Kidney (tissue), 22 donors: ENCODE measurements around the gene CREB1. TPM values are rescaled to one million over a fixed set of nuclear protein-coding genes. Genes with fewer than 3 reads are reported as not detected.

Experiments
- DNase-seq, 5 donors: peaks; one replicate each; pipeline ENCODE4 v3.0.0-alpha.2; 2013 to 2020
- FAIRE-seq: peaks from 2 replicates; lab custom pipeline; 2012; peaks lifted over from hg19 to GRCh38; lab: Jason Lieb, UNC
- H3K27ac ChIP-seq, 2 donors: one replicate each; pipeline ENCODE4 v1.7.0; 2013; ENCODE audit warnings: low read depth in 2 of 2, low read length in 2 of 2, inconsistent platforms in 1 of 2
- H3K27me3 ChIP-seq: one replicate; pipeline ENCODE4 v1.7.1; 2013; ENCODE audit warnings: low read length, inconsistent platforms; ENCODE audit not compliant: control insufficient read depth, insufficient read depth
- H3K36me3 ChIP-seq, 3 donors: one replicate each; pipeline versions ENCODE4 v1.7.0 to v1.7.1; 2013; ENCODE audit warnings: low read length in 3 of 3, control low read depth in 1 of 3, inconsistent platforms in 1 of 3; ENCODE audit not compliant: insufficient read depth in 3 of 3, control insufficient read depth in 2 of 3
- H3K4me1 ChIP-seq, 3 donors: one replicate each; pipeline versions ENCODE4 v1.7.0 to v1.7.1; 2013; ENCODE audit warnings: low read length in 3 of 3, inconsistent platforms in 1 of 3, low read depth in 1 of 3; ENCODE audit not compliant: control insufficient read depth in 2 of 3, insufficient read depth in 2 of 3
- H3K4me3 ChIP-seq, 3 donors: one replicate each; pipeline versions ENCODE4 v1.7.0 to v1.8.1; 2013; ENCODE audit warnings: low read length in 3 of 3, control low read depth in 1 of 3, inconsistent platforms in 1 of 3
- H3K9ac ChIP-seq, 3 donors: one replicate each; pipeline versions ENCODE4 v1.7.0 to v1.7.1; 2013; ENCODE audit warnings: low read length in 3 of 3, control low read depth in 1 of 3, inconsistent platforms in 1 of 3
- H3K9me3 ChIP-seq, 3 donors: one replicate each; pipeline versions ENCODE4 v1.7.0 to v1.7.1; 2013; ENCODE audit warnings: low read length in 3 of 3, control low read depth in 1 of 3, inconsistent platforms in 1 of 3; ENCODE audit not compliant: control insufficient read depth in 2 of 3, insufficient read depth in 1 of 3
- intact Hi-C: fragments of 100-400 bp; cut with DNase I; formaldehyde crosslinking; loops from one replicate; pipeline ENCODE4 v1.11.1; 2022
- long read RNA-seq, 10 donors: library from polyadenylated mRNA in 1 of 10; unstranded in 1 of 10; transcript quantifications; one replicate each; pipeline ENCODE4 v2.0.0 and lab custom pipeline, GENCODE V29; 2021 to 2026
- polyA plus RNA-seq: library from polyadenylated mRNA; stranded (reverse); fragments of 350-450 nt; fragmentation: Illumina TruSeq; extraction: RNeasy Lipid Tissue Mini Kit (QIAGEN cat#74804); gene quantifications from one replicate; pipeline ENCODE4 v1.2.3, GENCODE V29; 2014; ENCODE audit warnings: low read depth, low replicate concordance; ENCODE audit not compliant: insufficient read depth
- total RNA-seq: library from RNA; stranded (reverse); fragmentation: NEBNext Ultra II Directional; extraction: Animal tissue kit (Norgen Biotek cat#: 25700); gene quantifications from one replicate; pipeline ENCODE4 v1.2.1, GENCODE V29; 2021
- TF ChIP-seq, protein P1 (sequence below): IDR thresholded peaks from 3 replicates; pipeline ENCODE4 v1.5.1; 2012; ENCODE audit warnings: mild to moderate bottlenecking, moderate library complexity, borderline replicate concordance; ENCODE audit not compliant: insufficient read depth; ENCODE audit errors: extremely low read depth
- donor health status: control.
- donor health status: control.
- donor health status: control.
- donor health status: control.
- donor health status: control.
- donor health status: DM: yes; HTN: yes; CAD: no.
- donor health status: Normal renal cell carcinoma (clear cell type).

Gene CREB1
- 63.8 TPM for total RNA-seq
- polyA plus RNA-seq: 8.9 TPM
- long read RNA-seq, donor 1, full-length matches to known transcripts: 11 of 16 reads
- long read RNA-seq, donor 1, partial matches to known transcripts: 5 of 16 reads
- long read RNA-seq, donor 1, other reads (novel, unspliced or antisense): 0 of 16 reads
- long read RNA-seq, donor 2, full-length matches to known transcripts: 4 of 19 reads
- long read RNA-seq, donor 2, partial matches to known transcripts: 15 of 19 reads
- long read RNA-seq, donor 2, other reads (novel, unspliced or antisense): 0 of 19 reads
- long read RNA-seq, donor 3, full-length matches to known transcripts: 9 of 14 reads
- long read RNA-seq, donor 3, partial matches to known transcripts: 5 of 14 reads
- long read RNA-seq, donor 3, other reads (novel, unspliced or antisense): 0 of 14 reads
- long read RNA-seq, donor 4, full-length matches to known transcripts: 8 of 8 reads
- long read RNA-seq, donor 4, partial matches to known transcripts: 0 of 8 reads
- long read RNA-seq, donor 4, other reads (novel, unspliced or antisense): 0 of 8 reads
- long read RNA-seq, donor 5, full-length matches to known transcripts: 1 of 1 reads
- long read RNA-seq, donor 5, partial matches to known transcripts: 0 of 1 reads
- long read RNA-seq, donor 5, other reads (novel, unspliced or antisense): 0 of 1 reads
- long read RNA-seq, donor 6, full-length matches to known transcripts: 5 of 10 reads
- long read RNA-seq, donor 6, partial matches to known transcripts: 5 of 10 reads
- long read RNA-seq, donor 6, other reads (novel, unspliced or antisense): 0 of 10 reads
- long read RNA-seq, donor 7, full-length matches to known transcripts: 29 of 41 reads
- long read RNA-seq, donor 7, partial matches to known transcripts: 3 of 41 reads
- long read RNA-seq, donor 7, other reads (novel, unspliced or antisense): 9 of 41 reads
- long read RNA-seq, donor 8, full-length matches to known transcripts: 6 of 11 reads
- long read RNA-seq, donor 8, partial matches to known transcripts: 5 of 11 reads
- long read RNA-seq, donor 8, other reads (novel, unspliced or antisense): 0 of 11 reads
- long read RNA-seq, donor 9, full-length matches to known transcripts: 6 of 6 reads
- long read RNA-seq, donor 9, partial matches to known transcripts: 0 of 6 reads
- long read RNA-seq, donor 9, other reads (novel, unspliced or antisense): 0 of 6 reads
- long read RNA-seq, donor 10, full-length matches to known transcripts: 3 of 8 reads
- long read RNA-seq, donor 10, partial matches to known transcripts: 5 of 8 reads
- long read RNA-seq, donor 10, other reads (novel, unspliced or antisense): 0 of 8 reads

DNA sequence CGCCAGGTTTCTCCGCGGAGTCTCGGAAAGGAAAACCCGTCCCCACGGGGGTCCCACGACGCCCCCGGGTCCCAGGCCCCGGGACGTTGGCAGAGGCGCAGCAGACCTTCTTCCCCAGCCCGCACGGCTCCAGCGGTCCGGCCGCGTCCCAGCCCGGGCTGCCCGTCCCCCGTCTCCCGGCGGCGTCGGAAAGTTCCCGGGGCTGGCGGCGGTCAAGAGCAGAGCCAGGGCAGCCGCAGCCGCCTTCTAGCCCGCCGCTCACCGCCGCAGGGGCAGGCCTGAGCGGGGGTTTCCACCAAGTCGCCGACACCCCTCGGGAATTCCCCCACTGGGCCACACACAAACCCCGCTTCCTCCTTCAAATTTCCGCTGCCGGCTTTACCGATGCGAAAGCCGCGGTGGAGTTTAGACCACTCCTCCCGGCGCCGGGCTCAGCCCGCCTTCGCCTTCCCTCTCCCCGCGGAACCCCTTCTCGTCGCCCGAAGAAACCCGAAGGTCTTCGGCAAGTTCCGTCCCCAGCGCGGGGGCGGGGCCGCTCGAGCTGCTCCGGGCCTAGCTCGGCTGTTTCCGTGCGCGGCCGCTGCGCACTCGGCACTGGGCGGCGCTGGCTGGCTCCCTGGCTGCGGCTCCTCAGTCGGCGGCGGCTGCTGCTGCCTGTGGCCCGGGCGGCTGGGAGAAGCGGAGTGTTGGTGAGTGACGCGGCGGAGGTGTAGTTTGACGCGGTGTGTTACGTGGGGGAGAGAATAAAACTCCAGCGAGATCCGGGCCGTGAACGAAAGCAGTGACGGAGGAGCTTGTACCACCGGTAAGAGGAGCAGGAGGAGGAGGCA is at the start of gene CREB1:
Gene CREB1, plus strand, starts transcription at position 633 of the 830 bp plus-strand sequence. CDS start 25,674 bp downstream, outside the sequence.
- Histone ChIP-seq H3K9ac (peak within 1 kb of the TSS; percentile 68 to 97 (median 95)), H3K4me1 (peaks cover 0 to 13% (median 4%) of the 10 kb centered on the region in 3 donors), H3K9me3 (no peaks in the 10 kb centered on the region), H3K27me3 (no peaks in the 10 kb centered on the region), H3K27ac (peak within 1 kb of the TSS; percentile 91 to 97), H3K4me3 (peak within 1 kb of the TSS; percentile 89 to 98 (median 98)), H3K36me3 (no peaks in the 10 kb centered on the region)
- FAIRE-seq (no peak), DNase-seq (peak; percentile 99 to 100 (median 99))
- intact Hi-C loops: no loop called here
- TF ChIP-seq, protein P1, sequence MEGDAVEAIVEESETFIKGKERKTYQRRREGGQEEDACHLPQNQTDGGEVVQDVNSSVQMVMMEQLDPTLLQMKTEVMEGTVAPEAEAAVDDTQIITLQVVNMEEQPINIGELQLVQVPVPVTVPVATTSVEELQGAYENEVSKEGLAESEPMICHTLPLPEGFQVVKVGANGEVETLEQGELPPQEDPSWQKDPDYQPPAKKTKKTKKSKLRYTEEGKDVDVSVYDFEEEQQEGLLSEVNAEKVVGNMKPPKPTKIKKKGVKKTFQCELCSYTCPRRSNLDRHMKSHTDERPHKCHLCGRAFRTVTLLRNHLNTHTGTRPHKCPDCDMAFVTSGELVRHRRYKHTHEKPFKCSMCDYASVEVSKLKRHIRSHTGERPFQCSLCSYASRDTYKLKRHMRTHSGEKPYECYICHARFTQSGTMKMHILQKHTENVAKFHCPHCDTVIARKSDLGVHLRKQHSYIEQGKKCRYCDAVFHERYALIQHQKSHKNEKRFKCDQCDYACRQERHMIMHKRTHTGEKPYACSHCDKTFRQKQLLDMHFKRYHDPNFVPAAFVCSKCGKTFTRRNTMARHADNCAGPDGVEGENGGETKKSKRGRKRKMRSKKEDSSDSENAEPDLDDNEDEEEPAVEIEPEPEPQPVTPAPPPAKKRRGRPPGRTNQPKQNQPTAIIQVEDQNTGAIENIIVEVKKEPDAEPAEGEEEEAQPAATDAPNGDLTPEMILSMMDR: peak; percentile 11

DNA sequence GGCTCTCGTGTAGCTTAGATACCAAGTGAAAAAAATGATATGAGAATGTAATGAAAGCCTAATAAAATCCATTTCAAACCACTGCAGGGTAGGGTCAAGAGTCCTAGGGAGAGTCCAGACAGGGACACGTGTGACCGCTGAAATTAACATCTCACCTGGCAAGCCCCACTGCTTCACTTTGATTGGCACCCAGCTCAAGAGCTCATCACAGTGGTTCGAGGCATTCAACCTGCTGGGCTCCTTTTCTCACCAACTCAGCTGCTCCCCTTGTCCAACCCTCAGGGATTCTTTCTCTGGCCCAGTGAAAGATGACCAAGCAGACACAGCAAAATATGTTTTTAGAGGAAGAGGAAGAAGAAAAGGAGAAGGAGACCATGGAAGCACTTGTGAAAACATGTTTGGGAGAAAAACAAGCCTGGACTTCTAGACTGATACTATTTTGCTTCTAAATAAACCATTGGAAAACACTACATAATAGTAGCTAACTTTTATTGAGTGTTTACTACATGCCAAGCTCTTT is 49.2 kb upstream of the CREB1 start:
- no peak overlapping the region for H3K27ac ChIP-seq
- H3K27me3 ChIP-seq: no peaks in the 10 kb centered on the region
- FAIRE-seq (no peak), DNase-seq (no peak)
- no peaks in the 10 kb centered on the region for H3K36me3 ChIP-seq
- H3K9me3 ChIP-seq: no peaks in the 10 kb centered on the region
- TF ChIP-seq, protein P1: no peak
- no peak overlapping the region for H3K9ac ChIP-seq
- H3K4me1 ChIP-seq: no peaks in the 10 kb centered on the region
- intact Hi-C loops: no loop called here
- no peak overlapping the region for H3K4me3 ChIP-seq

DNA sequence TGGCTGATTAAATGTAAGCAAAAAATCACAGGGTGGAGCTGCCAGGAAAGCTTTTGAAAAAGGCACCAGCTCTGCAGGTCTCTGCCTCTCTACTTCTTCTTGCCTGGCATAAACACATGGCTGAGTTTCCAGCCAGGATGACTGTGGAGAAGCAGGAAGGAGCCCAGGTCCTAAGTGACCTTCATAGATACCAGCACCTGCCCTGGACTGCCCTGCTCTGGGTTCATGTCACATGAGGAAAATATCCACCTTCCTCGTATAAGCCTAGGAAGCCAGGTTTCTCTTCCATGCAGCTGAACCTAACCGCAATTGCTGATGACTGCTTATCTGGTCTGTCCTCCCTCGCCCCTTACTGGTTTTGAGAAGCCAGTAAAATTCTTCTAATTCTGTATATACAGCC is 47.8 kb upstream of the CREB1 start:
- TF ChIP-seq, protein P1: no peak
- no peak overlapping the region for H3K9ac ChIP-seq
- no peaks in the 10 kb centered on the region for H3K9me3 ChIP-seq
- H3K4me1 ChIP-seq: no peaks in the 10 kb centered on the region
- intact Hi-C loops: no loop called here
- no peaks in the 10 kb centered on the region for H3K27me3 ChIP-seq
- FAIRE-seq (no peak), DNase-seq (no peak)
- no peak overlapping the region for H3K27ac ChIP-seq
- H3K36me3 ChIP-seq: no peaks in the 10 kb centered on the region
- H3K4me3 ChIP-seq: no peak overlapping the region
